ENCODE results near the gene UNC45B. TPM values are rescaled to one million over a fixed set of nuclear protein-coding genes. Genes with fewer than 3 reads are reported as not detected.
"Not testable (repeated sequence)": the region's sequence is repeated elsewhere in the genome, so short reads cannot be mapped to it uniquely, and the experiment has no call there.

The UNC45B gene
- total RNA-seq (0.44 TPM), polyA plus RNA-seq (under 1 TPM; 0.29 to 0.63 (median 0.43) TPM)

- Histone ChIP-seq H3K4me3 (ENCODE audit: low read depth, low read length) (no peak within 1 kb of the TSS), H3K4me1 (ENCODE audit: control insufficient read depth, insufficient read depth, low read length, poor library complexity, severe bottlenecking) (peaks cover 2% of the 10 kb centered on the region), H3K27ac (ENCODE audit: insufficient read depth, low read length, poor library complexity, severe bottlenecking) (no peak within 1 kb of the TSS), H3K9me3 (ENCODE audit: control insufficient read depth in 2 of 2, low read length in 2 of 2) (no peaks in the 10 kb centered on the region), H3K36me3 (ENCODE audit: control insufficient read depth, insufficient read depth, low read length) (no peaks in the 10 kb centered on the region), H3K27me3 (ENCODE audit: control insufficient read depth, insufficient read depth, low read length) (no peaks in the 10 kb centered on the region)
- Mint-ChIP-seq H3K4me1 (peaks cover 0 to 9% (median under 1%) of the 10 kb centered on the region in 4 donors), H3K9me3 (peaks cover 0 to 2% (median 0%) of the 10 kb centered on the region in 7 donors), H3K4me3 (no peak within 1 kb of the TSS), H3K27me3 (peaks cover under 1% of the 10 kb centered on the region), H3K27ac (peak within 1 kb of the TSS in 1 of 3 donors; percentile 46), H3K36me3 (no peaks in the 10 kb centered on the region)
- DNase-seq (no peak), ATAC-seq (ENCODE audit: low read depth in 2 of 2) (no peak)
Observed at GRCh38 chr17:35147375-35147905, at the start of gene UNC45B. Gene UNC45B (plus strand): TSS chr17:35147817. CDS start chr17:35148264, 447 bp downstream.

- no peak overlapping the region for H3K4me3 ChIP-seq (ENCODE audit: low read depth, low read length)
- H3K36me3 ChIP-seq (ENCODE audit: control insufficient read depth, insufficient read depth, low read length) = peaks cover 35% of the 10 kb centered on the region
- H3K36me3 Mint-ChIP-seq = peaks cover 35% of the 10 kb centered on the region
- DNase-seq (no peak), ATAC-seq (ENCODE audit: low read depth in 2 of 2) (no peak)
- H3K27me3 Mint-ChIP-seq = no peaks in the 10 kb centered on the region
- H3K4me3 Mint-ChIP-seq = no peak overlapping the region
- H3K4me1 ChIP-seq (ENCODE audit: control insufficient read depth, insufficient read depth, low read length, poor library complexity, severe bottlenecking) = no peaks in the 10 kb centered on the region
- H3K4me1 Mint-ChIP-seq = peaks cover 0 to 9% (median 6%) of the 10 kb centered on the region in 4 donors
- H3K9me3 ChIP-seq (ENCODE audit: control insufficient read depth in 2 of 2, low read length in 2 of 2) = no peaks in the 10 kb centered on the region
- no peak overlapping the region for H3K27ac ChIP-seq (ENCODE audit: insufficient read depth, low read length, poor library complexity, severe bottlenecking)
- peak overlapping the region in 1 of 3 donors; percentile 83 for H3K27ac Mint-ChIP-seq
- H3K9me3 Mint-ChIP-seq = no peaks in the 10 kb centered on the region
- no peaks in the 10 kb centered on the region for H3K27me3 ChIP-seq (ENCODE audit: control insufficient read depth, insufficient read depth, low read length)
Observed at GRCh38 chr17:35099908-35100307, 47.7 kb upstream of the UNC45B start.

- no peaks in the 10 kb centered on the region for H3K4me1 ChIP-seq (ENCODE audit: control insufficient read depth, insufficient read depth, low read length, poor library complexity, severe bottlenecking)
- H3K9me3 ChIP-seq (ENCODE audit: control insufficient read depth in 2 of 2, low read length in 2 of 2) = no peaks in the 10 kb centered on the region
- H3K27ac ChIP-seq (ENCODE audit: insufficient read depth, low read length, poor library complexity, severe bottlenecking) = no peak overlapping the region
- H3K4me3 ChIP-seq (ENCODE audit: low read depth, low read length) = no peak overlapping the region
- no peak overlapping the region for H3K4me3 Mint-ChIP-seq
- no peak for DNase-seq
- H3K36me3 Mint-ChIP-seq = peaks cover 40% of the 10 kb centered on the region
- H3K27me3 ChIP-seq (ENCODE audit: control insufficient read depth, insufficient read depth, low read length) = no peaks in the 10 kb centered on the region
- ATAC-seq (ENCODE audit: low read depth in 2 of 2) = no peak
- H3K27me3 Mint-ChIP-seq = no peaks in the 10 kb centered on the region
- H3K36me3 ChIP-seq (ENCODE audit: control insufficient read depth, insufficient read depth, low read length) = peaks cover 45% of the 10 kb centered on the region
- no peaks in the 10 kb centered on the region for H3K9me3 Mint-ChIP-seq
- H3K4me1 Mint-ChIP-seq = peaks cover 4 to 12% (median 7%) of the 10 kb centered on the region in 4 donors
- H3K27ac Mint-ChIP-seq = no peak overlapping the region
Observed at GRCh38 chr17:35101036-35101435, 46.6 kb upstream of the UNC45B start.

- Mint-ChIP-seq H3K36me3 (peaks cover 47% of the 10 kb centered on the region), H3K27ac (peak overlapping the region in 2 of 3 donors; percentile 42 to 56), H3K27me3 (no peaks in the 10 kb centered on the region), H3K9me3 (no peaks in the 10 kb centered on the region), H3K4me3 (no peak overlapping the region), H3K4me1 (peaks cover 2 to 12% (median 3%) of the 10 kb centered on the region in 4 donors)
- Histone ChIP-seq H3K36me3 (ENCODE audit: control insufficient read depth, insufficient read depth, low read length) (peaks cover 51% of the 10 kb centered on the region), H3K4me1 (ENCODE audit: control insufficient read depth, insufficient read depth, low read length, poor library complexity, severe bottlenecking) (no peaks in the 10 kb centered on the region), H3K27me3 (ENCODE audit: control insufficient read depth, insufficient read depth, low read length) (no peaks in the 10 kb centered on the region), H3K27ac (ENCODE audit: insufficient read depth, low read length, poor library complexity, severe bottlenecking) (no peak overlapping the region), H3K9me3 (ENCODE audit: control insufficient read depth in 2 of 2, low read length in 2 of 2) (no peaks in the 10 kb centered on the region), H3K4me3 (ENCODE audit: low read depth, low read length) (no peak overlapping the region)
- no peak for DNase-seq
- ATAC-seq (ENCODE audit: low read depth in 2 of 2) = no peak
Observed at GRCh38 chr17:35101725-35102124, 45.9 kb upstream of the UNC45B start.

GRCh38 chr17:35103271-35103670 lies 44.3 kb upstream of the UNC45B start:
- Mint-ChIP-seq H3K36me3 (peaks cover 53% of the 10 kb centered on the region), H3K27ac (peak overlapping the region in 1 of 3 donors; percentile 54), H3K9me3 (no peaks in the 10 kb centered on the region), H3K27me3 (no peaks in the 10 kb centered on the region), H3K4me1 (peaks cover 0 to 12% (median 3%) of the 10 kb centered on the region in 4 donors), H3K4me3 (no peak overlapping the region)
- Histone ChIP-seq H3K36me3 (ENCODE audit: control insufficient read depth, insufficient read depth, low read length) (peaks cover 58% of the 10 kb centered on the region), H3K9me3 (ENCODE audit: control insufficient read depth in 2 of 2, low read length in 2 of 2) (no peaks in the 10 kb centered on the region), H3K27ac (ENCODE audit: insufficient read depth, low read length, poor library complexity, severe bottlenecking) (no peak overlapping the region), H3K4me1 (ENCODE audit: control insufficient read depth, insufficient read depth, low read length, poor library complexity, severe bottlenecking) (no peaks in the 10 kb centered on the region), H3K27me3 (ENCODE audit: control insufficient read depth, insufficient read depth, low read length) (no peaks in the 10 kb centered on the region), H3K4me3 (ENCODE audit: low read depth, low read length) (no peak overlapping the region)
- DNase-seq (no peak), ATAC-seq (ENCODE audit: low read depth in 2 of 2) (no peak)

- H3K9me3 Mint-ChIP-seq = no peaks in the 10 kb centered on the region
- H3K27ac Mint-ChIP-seq = peak overlapping the region in 1 of 3 donors; percentile 76
- Histone ChIP-seq H3K4me3 (ENCODE audit: low read depth, low read length) (no peak overlapping the region), H3K4me1 (ENCODE audit: control insufficient read depth, insufficient read depth, low read length, poor library complexity, severe bottlenecking) (no peaks in the 10 kb centered on the region), H3K27ac (ENCODE audit: insufficient read depth, low read length, poor library complexity, severe bottlenecking) (no peak overlapping the region), H3K36me3 (ENCODE audit: control insufficient read depth, insufficient read depth, low read length) (peaks cover 52% of the 10 kb centered on the region), H3K9me3 (ENCODE audit: control insufficient read depth in 2 of 2, low read length in 2 of 2) (no peaks in the 10 kb centered on the region), H3K27me3 (ENCODE audit: control insufficient read depth, insufficient read depth, low read length) (no peaks in the 10 kb centered on the region)
- ATAC-seq (ENCODE audit: low read depth in 2 of 2) (no peak), DNase-seq (no peak)
- peaks cover 44% of the 10 kb centered on the region for H3K36me3 Mint-ChIP-seq
- peaks cover 2 to 17% (median 3%) of the 10 kb centered on the region in 4 donors for H3K4me1 Mint-ChIP-seq
- no peaks in the 10 kb centered on the region for H3K27me3 Mint-ChIP-seq
- no peak overlapping the region for H3K4me3 Mint-ChIP-seq
Observed at GRCh38 chr17:35104844-35105450, 42.7 kb upstream of the UNC45B start.

GRCh38 chr17:35110791-35111190 lies 36.8 kb upstream of the UNC45B start:
- H3K9me3 ChIP-seq (ENCODE audit: control insufficient read depth in 2 of 2, low read length in 2 of 2); H3K4me1 ChIP-seq (ENCODE audit: control insufficient read depth, insufficient read depth, low read length, poor library complexity, severe bottlenecking); ATAC-seq (ENCODE audit: low read depth in 2 of 2); H3K27ac Mint-ChIP-seq; H3K27me3 ChIP-seq (ENCODE audit: control insufficient read depth, insufficient read depth, low read length); H3K4me3 Mint-ChIP-seq; H3K4me3 ChIP-seq (ENCODE audit: low read depth, low read length); H3K27me3 Mint-ChIP-seq; H3K9me3 Mint-ChIP-seq; DNase-seq; H3K27ac ChIP-seq (ENCODE audit: insufficient read depth, low read length, poor library complexity, severe bottlenecking): not testable (repeated sequence)
- peaks cover 0 to 16% (median 11%) of the 10 kb centered on the region in 4 donors for H3K4me1 Mint-ChIP-seq
- H3K36me3 ChIP-seq (ENCODE audit: control insufficient read depth, insufficient read depth, low read length) = peaks cover 17% of the 10 kb centered on the region
- H3K36me3 Mint-ChIP-seq = peaks cover 25% of the 10 kb centered on the region

GRCh38 chr17:35116845-35117244 lies 30.8 kb upstream of the UNC45B start:
- Mint-ChIP-seq H3K4me1 (peaks cover 0 to 49% (median 30%) of the 10 kb centered on the region in 4 donors), H3K36me3 (peaks cover 19% of the 10 kb centered on the region), H3K27me3 (no peaks in the 10 kb centered on the region), H3K27ac (peak overlapping the region in 2 of 3 donors; percentile 76 to 81), H3K9me3 (no peaks in the 10 kb centered on the region), H3K4me3 (peak overlapping the region in 3 of 4 donors; percentile 14 to 64 (median 26))
- Histone ChIP-seq H3K36me3 (ENCODE audit: control insufficient read depth, insufficient read depth, low read length) (no peaks in the 10 kb centered on the region), H3K27me3 (ENCODE audit: control insufficient read depth, insufficient read depth, low read length) (no peaks in the 10 kb centered on the region), H3K4me3 (ENCODE audit: low read depth, low read length) (no peak overlapping the region), H3K9me3 (ENCODE audit: control insufficient read depth in 2 of 2, low read length in 2 of 2) (no peaks in the 10 kb centered on the region), H3K27ac (ENCODE audit: insufficient read depth, low read length, poor library complexity, severe bottlenecking) (no peak overlapping the region), H3K4me1 (ENCODE audit: control insufficient read depth, insufficient read depth, low read length, poor library complexity, severe bottlenecking) (peaks cover 33% of the 10 kb centered on the region)
- DNase-seq (no peak), ATAC-seq (ENCODE audit: low read depth in 2 of 2) (no peak)
